H54 (cell line): ENCODE data around the gene PELI2.

Experiments used
- DNase-seq: peaks from one replicate; pipeline ENCODE4 v3.0.0; 2011; ENCODE audit warnings: low spot score, mixed read lengths; ENCODE audit not compliant: insufficient read length
- FAIRE-seq: peaks from 3 replicates; lab custom pipeline; 2011; peaks lifted over from hg19 to GRCh38; lab: Jason Lieb, UNC
- POLR2A ChIP-seq: IDR thresholded peaks from 2 replicates; pipeline ENCODE4 v1.6.1; 2011; ENCODE audit warnings: low read depth, mild to moderate bottlenecking, low read length

The PELI2 gene

GRCh38 chr14:56127156-56127555 lies 8.9 kb downstream of the PELI2 start:
- FAIRE-seq (no peak), DNase-seq (no peak)
- no peak for TF ChIP-seq POLR2A

- no peak for FAIRE-seq
Observed at GRCh38 chr14:56129092-56129491, 10.9 kb downstream of the PELI2 start.

GRCh38 chr14:56129933-56130332 lies 11.7 kb downstream of the PELI2 start:
- FAIRE-seq (no peak), DNase-seq (no peak)
- TF ChIP-seq POLR2A: no peak

More at GRCh38 chr14:56129092-56129491, 10.9 kb downstream of the PELI2 start:
- no peak for TF ChIP-seq POLR2A
- DNase-seq: no peak

DNA sequence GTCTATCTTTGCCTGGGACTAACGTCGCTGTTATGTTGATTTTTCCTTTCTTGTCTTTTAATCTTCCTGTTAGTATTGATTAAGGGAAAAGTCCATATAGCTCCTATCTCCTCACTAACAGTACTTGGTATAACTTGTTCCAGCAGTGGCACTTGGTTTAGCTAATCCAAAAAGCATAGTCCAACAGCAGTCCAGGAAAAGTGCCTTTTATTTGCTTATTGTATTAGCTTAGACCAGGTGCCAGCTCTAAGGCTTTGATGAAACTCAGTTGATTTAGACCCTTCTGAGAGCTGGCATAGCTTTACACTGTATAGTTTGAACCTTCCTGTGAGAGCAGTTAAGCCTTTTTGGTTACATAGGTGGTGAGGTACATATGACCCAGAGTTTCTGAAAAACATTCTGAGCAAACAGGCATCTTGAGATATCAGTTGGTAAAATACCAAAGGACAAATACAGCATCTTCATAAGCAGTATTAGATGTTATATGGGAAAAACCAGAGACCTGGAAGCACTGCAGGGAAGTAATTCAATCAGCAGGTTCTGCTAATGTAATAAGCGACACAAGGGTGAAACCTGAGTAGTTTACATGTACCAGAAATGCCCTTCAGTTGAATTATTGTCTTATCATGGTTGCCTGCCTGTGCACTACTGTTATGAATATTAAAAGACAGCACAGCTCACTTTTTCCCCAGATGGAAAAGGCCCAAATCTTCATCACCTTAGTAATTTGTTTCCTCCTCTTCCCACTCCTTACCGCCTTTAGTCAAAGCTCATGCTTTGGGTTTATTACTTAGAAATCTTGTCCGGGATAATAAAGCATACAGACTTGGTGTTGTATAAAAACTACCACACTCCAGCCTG lies 13.0 kb downstream of the PELI2 start:
- no peak for FAIRE-seq
- no peak for DNase-seq
- TF ChIP-seq POLR2A: no peak

- no peak for TF ChIP-seq POLR2A
- no peak for DNase-seq
- FAIRE-seq: no peak
Observed at GRCh38 chr14:56131865-56132833, 13.9 kb downstream of the PELI2 start.

DNA sequence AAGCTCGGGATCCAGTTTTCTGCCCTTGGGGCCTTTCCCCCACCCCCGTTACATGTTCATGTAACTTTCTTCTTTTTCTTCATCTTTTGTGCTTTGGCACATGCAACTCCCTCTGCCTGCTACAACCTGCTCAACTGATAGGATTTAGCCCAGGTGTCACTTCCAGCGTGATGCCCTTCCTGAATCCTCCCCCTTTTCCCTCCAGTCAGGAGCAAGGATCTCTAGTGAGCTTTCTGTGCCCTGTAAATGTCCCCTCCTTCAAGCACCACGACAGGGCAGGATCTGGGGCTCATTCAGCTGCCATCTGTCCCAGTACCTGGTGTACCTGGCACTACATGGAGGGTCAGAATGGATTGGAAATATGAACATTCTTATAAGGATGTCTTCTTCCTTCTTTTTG lies 15.3 kb downstream of the PELI2 start:
- FAIRE-seq (no peak), DNase-seq (no peak)
- TF ChIP-seq POLR2A: no peak

- FAIRE-seq (no peak), DNase-seq (no peak)
Observed at GRCh38 chr14:56135001-56135400, 16.8 kb downstream of the PELI2 start.

GRCh38 chr14:56135668-56136067 lies 17.5 kb downstream of the PELI2 start:
- FAIRE-seq (no peak), DNase-seq (no peak)
- TF ChIP-seq POLR2A: no peak

More at GRCh38 chr14:56135001-56135400, 16.8 kb downstream of the PELI2 start:
- no peak for TF ChIP-seq POLR2A

DNA sequence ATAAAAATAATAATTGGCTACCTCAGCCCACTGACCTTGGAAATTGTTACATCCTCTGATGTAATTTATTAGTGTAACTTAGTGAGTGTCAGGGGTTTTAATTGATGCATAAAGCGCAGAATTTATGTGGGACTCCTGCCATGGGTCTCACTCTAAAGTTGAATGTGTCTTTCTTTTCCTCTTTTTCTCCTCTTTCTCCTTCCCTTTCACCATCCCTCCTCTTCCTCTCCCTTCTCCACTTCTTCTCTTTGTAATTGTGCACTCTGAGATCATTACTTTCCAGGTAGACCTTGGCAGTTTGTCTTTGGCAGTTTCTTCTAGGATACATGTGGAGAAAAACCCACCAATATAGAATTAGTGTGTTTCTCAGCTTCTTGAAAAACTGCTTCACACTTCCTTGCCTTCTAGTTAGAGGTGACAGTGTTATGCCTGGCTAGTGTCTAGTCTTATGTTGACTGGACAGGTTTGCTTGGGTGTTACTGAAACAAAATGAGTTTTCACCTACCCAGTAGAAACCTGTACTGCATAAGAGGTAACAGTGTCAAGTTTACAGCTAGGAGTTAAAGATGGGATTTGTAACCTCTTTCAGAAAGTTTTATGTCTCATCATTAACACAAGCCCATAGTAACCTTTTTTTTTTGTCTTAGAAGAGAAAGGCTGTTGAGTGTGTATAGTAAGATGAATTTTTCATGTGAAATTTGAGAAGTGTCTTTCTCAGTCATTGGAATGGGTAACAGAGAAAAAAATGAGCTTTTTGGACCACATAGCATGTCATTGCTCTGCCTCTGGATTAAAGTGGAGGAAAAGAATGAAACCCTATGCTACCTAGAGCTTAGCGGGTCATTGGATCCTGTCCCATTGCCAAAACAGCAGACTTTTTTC lies 18.6 kb downstream of the PELI2 start:
- no peak for TF ChIP-seq POLR2A
- DNase-seq (no peak), FAIRE-seq (no peak)

GRCh38 chr14:56137453-56137807 lies 19.2 kb downstream of the PELI2 start:
- FAIRE-seq: no peak
- DNase-seq: no peak
- TF ChIP-seq POLR2A: no peak

DNA sequence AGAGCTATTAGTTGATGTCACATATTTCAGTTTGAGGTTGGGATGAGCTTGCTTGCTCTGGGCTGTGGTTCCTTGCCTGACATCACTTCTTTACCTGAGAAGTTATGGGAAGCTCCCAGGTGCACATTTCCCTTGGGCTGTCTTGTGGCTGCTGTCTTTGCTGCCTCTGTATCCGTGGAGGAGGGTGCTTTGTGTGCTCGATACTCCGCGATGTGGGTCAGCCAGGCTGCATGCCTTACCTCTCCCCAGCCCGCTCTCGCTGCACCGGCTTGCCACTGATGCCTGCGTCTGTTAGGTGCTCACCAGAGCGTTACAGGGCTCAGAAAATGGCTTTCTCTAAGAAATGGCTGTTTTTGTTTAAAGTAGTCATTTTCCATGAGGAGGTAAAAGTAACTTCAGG lies 19.6 kb downstream of the PELI2 start:
- no peak for TF ChIP-seq POLR2A
- DNase-seq (no peak), FAIRE-seq (no peak)

DNA sequence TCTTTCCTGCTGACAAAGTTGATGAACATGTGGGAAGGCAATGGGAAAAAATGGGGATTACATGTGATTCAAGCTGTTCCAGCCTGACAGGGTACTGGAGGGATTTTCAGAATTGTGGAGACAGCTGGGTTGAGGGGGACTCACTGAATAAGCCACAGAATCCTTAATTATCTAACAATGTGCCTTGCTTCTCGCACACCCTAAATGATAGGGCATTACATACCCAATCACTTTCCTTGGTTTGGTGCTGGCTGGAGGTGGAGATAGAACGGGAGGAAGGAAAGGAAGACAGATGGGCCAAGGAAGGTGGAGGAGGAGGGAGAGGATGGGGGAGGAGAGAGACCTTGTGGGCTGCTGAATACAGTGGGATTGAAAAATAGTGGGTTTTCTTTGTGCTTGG lies 20.7 kb downstream of the PELI2 start:
- DNase-seq (no peak), FAIRE-seq (no peak)
- TF ChIP-seq POLR2A: no peak

DNA sequence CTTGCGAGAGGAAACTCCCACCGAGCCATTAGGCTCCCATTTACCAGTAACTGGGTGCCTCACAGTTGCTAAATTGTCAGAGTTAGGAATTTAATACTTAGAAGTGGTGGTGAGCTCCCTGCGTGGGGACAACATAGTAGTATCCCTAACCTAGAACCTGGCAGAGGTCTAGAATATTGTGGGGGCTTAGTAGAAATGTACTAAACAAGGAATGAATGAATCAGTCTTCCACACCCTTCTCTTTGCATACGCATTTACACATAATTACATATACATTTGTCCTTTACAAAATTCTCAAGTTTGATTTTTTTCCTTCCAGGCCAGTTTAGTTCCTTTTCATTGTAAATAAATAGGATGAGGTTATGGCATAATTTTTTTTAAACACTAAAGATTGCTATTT lies 24.1 kb downstream of the PELI2 start:
- TF ChIP-seq POLR2A: no peak
- FAIRE-seq (no peak), DNase-seq (no peak)

DNA sequence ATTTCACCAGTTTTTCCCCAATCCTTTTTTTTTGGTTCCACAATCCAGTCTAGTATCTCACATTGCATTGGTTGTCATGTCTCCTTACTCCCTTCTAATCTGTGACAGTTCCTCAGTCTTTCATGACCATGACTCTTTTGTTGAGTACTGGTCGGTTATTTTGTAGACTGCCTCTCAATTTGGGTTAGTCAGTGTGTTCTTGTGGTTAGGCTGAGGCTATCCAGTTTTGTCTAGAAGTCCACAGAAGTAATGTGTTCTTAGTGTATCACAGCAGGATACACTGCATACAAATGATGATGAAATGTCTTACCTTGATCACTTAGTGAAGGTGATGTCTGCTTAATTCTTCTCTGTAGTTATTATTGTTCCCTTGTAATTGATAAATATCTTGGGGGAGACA lies 24.8 kb downstream of the PELI2 start:
- FAIRE-seq (no peak), DNase-seq (no peak)
- TF ChIP-seq POLR2A: no peak
